ENCODE results near the gene BBX.

DNA sequence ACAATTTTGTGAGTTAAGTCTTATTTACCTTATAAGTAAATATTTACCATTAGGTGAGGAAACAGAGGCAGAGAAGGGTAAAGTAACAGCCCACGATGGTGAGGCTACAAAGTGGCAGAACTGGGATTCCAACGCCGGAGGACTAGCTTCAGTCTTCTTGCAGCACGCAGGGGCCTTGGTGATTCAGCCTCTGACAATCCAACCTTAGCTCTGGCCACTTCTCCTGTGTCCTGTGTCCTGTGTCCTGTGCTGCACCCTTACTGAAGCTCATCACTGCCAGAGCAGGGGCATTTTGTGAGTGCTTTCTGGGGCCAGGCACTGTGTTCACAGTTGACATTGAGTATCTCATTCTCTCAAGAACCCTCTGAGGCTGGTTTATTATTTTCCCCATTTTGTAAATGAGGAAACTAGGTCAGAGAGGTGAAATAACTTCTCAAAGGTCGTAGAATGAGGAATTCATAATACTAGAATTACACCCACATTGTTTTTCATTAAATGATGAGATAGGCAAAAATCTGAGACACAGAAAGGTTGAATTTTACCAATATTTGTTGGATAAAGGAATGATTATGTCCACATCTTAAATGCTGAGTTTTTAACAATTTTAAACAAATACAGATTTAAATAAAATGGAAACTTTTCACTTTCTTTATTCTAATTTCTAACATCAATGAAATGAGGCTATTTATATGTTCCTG, 215.9 kb downstream of the BBX start:
- TF ChIP-seq, protein P1, sequence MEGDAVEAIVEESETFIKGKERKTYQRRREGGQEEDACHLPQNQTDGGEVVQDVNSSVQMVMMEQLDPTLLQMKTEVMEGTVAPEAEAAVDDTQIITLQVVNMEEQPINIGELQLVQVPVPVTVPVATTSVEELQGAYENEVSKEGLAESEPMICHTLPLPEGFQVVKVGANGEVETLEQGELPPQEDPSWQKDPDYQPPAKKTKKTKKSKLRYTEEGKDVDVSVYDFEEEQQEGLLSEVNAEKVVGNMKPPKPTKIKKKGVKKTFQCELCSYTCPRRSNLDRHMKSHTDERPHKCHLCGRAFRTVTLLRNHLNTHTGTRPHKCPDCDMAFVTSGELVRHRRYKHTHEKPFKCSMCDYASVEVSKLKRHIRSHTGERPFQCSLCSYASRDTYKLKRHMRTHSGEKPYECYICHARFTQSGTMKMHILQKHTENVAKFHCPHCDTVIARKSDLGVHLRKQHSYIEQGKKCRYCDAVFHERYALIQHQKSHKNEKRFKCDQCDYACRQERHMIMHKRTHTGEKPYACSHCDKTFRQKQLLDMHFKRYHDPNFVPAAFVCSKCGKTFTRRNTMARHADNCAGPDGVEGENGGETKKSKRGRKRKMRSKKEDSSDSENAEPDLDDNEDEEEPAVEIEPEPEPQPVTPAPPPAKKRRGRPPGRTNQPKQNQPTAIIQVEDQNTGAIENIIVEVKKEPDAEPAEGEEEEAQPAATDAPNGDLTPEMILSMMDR (conservative IDR thresholded peaks at IDR 0.05; ENCODE audit: low read depth, low read length): no peak
- TF ChIP-seq EZH2 (IDR thresholded peaks at IDR 0.05; ENCODE audit: low read length, unreplicated experiment) (no peak), EZH2phosphoT487 (IDR thresholded peaks at IDR 0.05; ENCODE audit: borderline replicate concordance, low read length) (no peak)
